ENCODE data around the gene YBX3. TPM values are rescaled to one million over a fixed set of nuclear protein-coding genes. Genes with fewer than 3 reads are reported as not detected.

YBX3 gene
- total RNA-seq, 1 donor from 2014 or later: 326 TPM

DNA sequence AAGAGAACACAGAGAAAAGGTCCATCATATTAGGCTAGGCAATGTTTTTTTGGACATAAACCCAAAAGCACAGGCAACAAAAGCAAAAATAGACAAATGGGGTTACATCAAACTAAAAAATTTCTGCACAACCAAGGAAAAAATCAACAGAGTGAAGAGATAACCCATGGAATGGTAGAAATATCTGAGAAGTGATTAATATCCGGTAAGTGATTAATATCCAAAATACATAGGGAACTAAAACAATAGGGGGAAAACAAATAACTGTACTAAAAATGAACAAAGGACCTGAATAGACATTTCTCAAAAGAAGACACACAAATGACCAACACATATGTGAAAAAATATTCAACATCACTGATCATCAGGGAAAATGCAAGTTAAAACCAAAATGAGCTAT is 53.6 kb downstream of the YBX3 start:
- TF ChIP-seq, protein P1, sequence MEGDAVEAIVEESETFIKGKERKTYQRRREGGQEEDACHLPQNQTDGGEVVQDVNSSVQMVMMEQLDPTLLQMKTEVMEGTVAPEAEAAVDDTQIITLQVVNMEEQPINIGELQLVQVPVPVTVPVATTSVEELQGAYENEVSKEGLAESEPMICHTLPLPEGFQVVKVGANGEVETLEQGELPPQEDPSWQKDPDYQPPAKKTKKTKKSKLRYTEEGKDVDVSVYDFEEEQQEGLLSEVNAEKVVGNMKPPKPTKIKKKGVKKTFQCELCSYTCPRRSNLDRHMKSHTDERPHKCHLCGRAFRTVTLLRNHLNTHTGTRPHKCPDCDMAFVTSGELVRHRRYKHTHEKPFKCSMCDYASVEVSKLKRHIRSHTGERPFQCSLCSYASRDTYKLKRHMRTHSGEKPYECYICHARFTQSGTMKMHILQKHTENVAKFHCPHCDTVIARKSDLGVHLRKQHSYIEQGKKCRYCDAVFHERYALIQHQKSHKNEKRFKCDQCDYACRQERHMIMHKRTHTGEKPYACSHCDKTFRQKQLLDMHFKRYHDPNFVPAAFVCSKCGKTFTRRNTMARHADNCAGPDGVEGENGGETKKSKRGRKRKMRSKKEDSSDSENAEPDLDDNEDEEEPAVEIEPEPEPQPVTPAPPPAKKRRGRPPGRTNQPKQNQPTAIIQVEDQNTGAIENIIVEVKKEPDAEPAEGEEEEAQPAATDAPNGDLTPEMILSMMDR (IDR thresholded peaks at IDR 0.05): no peak
- H3K36me3 ChIP-seq: no peaks in the 10 kb centered on the region
- H3K4me1 ChIP-seq: no peaks in the 10 kb centered on the region
- H3K4me3 ChIP-seq: no peak overlapping the region
- intact Hi-C loops (cut with DNase I): no loop called here
- no peaks in the 10 kb centered on the region for H3K27me3 ChIP-seq
- no peaks in the 10 kb centered on the region for H3K9me3 ChIP-seq
- no peak overlapping the region for H3K27ac ChIP-seq
- DNase-seq (ENCODE audit: low spot score in 2 of 2): no peak

DNA sequence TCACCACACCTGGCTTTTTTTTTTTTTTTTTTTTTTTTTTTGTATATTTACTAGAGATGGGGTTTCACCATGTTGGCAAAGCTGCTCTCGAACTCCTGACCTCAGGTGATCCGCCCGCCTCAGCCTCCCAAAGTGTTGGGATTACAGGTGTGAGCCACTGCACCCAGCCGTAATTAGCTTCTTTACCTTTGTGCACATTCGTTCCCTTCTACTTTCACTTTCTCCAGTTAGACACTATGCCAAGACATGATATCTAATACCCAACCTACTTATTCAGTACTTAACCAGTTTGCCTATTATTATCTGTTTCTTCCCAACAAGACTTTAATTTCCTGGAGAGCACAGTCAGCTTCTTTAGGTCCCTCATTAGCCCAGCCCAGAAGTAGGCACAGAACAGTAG is 54.6 kb downstream of the YBX3 start:
- Histone ChIP-seq H3K4me1 (no peaks in the 10 kb centered on the region), H3K36me3 (no peaks in the 10 kb centered on the region), H3K27me3 (no peaks in the 10 kb centered on the region), H3K27ac (no peak overlapping the region), H3K9me3 (no peaks in the 10 kb centered on the region), H3K4me3 (no peak overlapping the region)
- no peak for DNase-seq (ENCODE audit: low spot score in 2 of 2)
- intact Hi-C loops (cut with DNase I): no loop called here
- TF ChIP-seq, protein P1 (IDR thresholded peaks at IDR 0.05): no peak

DNA sequence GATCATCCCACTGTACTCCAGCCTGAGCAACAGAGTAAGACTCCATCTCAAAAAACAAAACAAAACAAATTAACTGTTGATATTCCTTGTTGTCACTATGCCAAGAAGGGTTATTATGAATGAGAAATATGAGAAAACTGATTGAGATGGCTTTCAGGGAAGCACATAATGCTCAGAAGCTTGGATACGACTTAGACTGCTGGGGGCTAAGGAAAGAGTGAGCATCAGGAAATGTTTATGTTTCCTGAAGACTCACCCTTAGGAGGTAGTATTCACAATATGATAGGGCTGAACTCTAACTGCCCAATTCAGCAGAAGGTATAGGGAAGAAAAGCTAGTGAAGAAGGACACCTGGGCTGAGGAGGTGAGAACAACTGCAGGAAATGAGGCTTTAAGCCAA is 55.5 kb downstream of the YBX3 start:
- no peak overlapping the region for H3K4me3 ChIP-seq
- TF ChIP-seq, protein P1 (IDR thresholded peaks at IDR 0.05): no peak
- H3K27me3 ChIP-seq: no peaks in the 10 kb centered on the region
- DNase-seq (ENCODE audit: low spot score in 2 of 2): no peak
- H3K36me3 ChIP-seq: no peaks in the 10 kb centered on the region
- no peaks in the 10 kb centered on the region for H3K4me1 ChIP-seq
- H3K27ac ChIP-seq: no peak overlapping the region
- intact Hi-C loops (cut with DNase I): no loop called here
- H3K9me3 ChIP-seq: no peaks in the 10 kb centered on the region

DNA sequence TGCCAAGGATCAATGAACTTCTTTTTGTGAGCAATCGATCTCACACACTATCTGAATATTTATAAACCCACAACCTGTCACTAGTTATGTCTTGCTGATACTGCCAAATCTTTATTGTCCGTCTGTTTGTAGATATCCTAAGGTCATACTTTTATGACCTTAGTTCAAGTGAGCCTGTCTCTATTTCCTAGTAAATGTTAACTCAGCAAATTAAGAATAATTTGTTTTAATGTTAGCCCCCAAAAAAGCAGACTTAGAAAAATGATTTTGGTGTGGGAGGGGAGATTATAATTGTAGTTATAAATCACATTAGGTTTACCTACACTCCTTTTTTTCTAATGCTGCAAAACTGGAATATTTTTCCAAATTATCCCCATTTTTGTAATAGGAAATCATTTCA is 58.6 kb downstream of the YBX3 start:
- H3K9me3 ChIP-seq: no peaks in the 10 kb centered on the region
- no peak for DNase-seq (ENCODE audit: low spot score in 2 of 2)
- intact Hi-C loops (cut with DNase I): no loop called here

DNA sequence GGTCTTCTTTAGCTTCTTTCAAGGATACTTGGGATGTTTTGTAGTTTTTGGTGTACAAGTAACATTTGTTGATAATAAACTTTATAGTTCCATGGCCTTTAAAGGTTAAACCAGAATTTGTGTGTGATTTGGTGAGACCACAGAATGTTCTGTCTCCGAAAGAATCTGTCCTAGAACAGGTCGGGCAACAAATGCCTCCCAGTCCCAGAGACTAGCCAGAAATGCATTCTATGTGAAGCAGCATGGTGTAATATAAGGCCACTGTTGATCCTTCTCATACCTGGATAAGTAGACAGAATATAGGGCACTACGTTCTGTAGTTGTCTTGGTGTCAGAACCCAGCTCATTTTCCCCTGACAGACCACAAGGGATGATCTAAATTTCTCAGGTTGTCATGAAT is 59.3 kb downstream of the YBX3 start:
- TF ChIP-seq, protein P1 (IDR thresholded peaks at IDR 0.05): no peak
- DNase-seq (ENCODE audit: low spot score in 2 of 2): no peak
- intact Hi-C loops (cut with DNase I): no loop called here

More for the DNA sequence above, 58.6 kb downstream of the YBX3 start:
- Histone ChIP-seq H3K27ac (no peak overlapping the region), H3K27me3 (no peaks in the 10 kb centered on the region), H3K36me3 (no peaks in the 10 kb centered on the region), H3K4me3 (no peak overlapping the region), H3K4me1 (no peaks in the 10 kb centered on the region)
- TF ChIP-seq, protein P1 (IDR thresholded peaks at IDR 0.05): no peak

GRCh38 chr12:10661338-10661737 is 61.8 kb downstream of the YBX3 start:
- Histone ChIP-seq H3K27ac (no peak overlapping the region), H3K36me3 (no peaks in the 10 kb centered on the region), H3K9me3 (no peaks in the 10 kb centered on the region), H3K27me3 (no peaks in the 10 kb centered on the region), H3K4me1 (no peaks in the 10 kb centered on the region), H3K4me3 (no peak overlapping the region)
- no peak for DNase-seq (ENCODE audit: low spot score in 2 of 2)
- intact Hi-C loops (cut with DNase I): no loop called here
- TF ChIP-seq, protein P1 (IDR thresholded peaks at IDR 0.05): no peak

More for the DNA sequence above, 59.3 kb downstream of the YBX3 start:
- no peaks in the 10 kb centered on the region for H3K36me3 ChIP-seq
- no peaks in the 10 kb centered on the region for H3K9me3 ChIP-seq
- H3K27me3 ChIP-seq: no peaks in the 10 kb centered on the region
- no peak overlapping the region for H3K27ac ChIP-seq
- no peak overlapping the region for H3K4me3 ChIP-seq
- no peaks in the 10 kb centered on the region for H3K4me1 ChIP-seq

Data from ascending aorta (tissue), 2 donors.